Endodermal cell (in vitro differentiated cells): Measurements from ENCODE around the gene SYNDIG1. TPM values are rescaled to one million over a fixed set of nuclear protein-coding genes. Genes with fewer than 3 reads are reported as not detected.

Source experiments
- DNase-seq: peaks from one replicate; pipeline ENCODE4 v3.0.0-alpha.2; 2017
- H3K27ac ChIP-seq: 2 replicates; pipeline ENCODE4 v1.5.1; 2013; ENCODE audit warnings: mild to moderate bottlenecking, low read depth, low read length, moderate library complexity
- H3K27me3 ChIP-seq: 2 replicates; pipeline ENCODE4 v1.6.1; 2013; ENCODE audit warnings: mild to moderate bottlenecking, low read length, moderate library complexity; ENCODE audit not compliant: insufficient read depth, control insufficient read depth, poor library complexity, severe bottlenecking
- H3K36me3 ChIP-seq: 2 replicates; pipeline ENCODE4 v1.7.0; 2013; ENCODE audit warnings: mild to moderate bottlenecking, low read length, moderate library complexity; ENCODE audit not compliant: control insufficient read depth, insufficient read depth
- H3K4me1 ChIP-seq: one replicate; pipeline ENCODE4 v1.7.0; 2013; ENCODE audit warnings: low read length; ENCODE audit not compliant: control insufficient read depth, insufficient read depth
- H3K4me3 ChIP-seq: 2 replicates; pipeline ENCODE4 v1.5.1; 2013; ENCODE audit warnings: mild to moderate bottlenecking, low read length, moderate library complexity
- H3K9ac ChIP-seq: 2 replicates; pipeline ENCODE4 v1.6.1; 2013; ENCODE audit warnings: mild to moderate bottlenecking, low read length, moderate library complexity; ENCODE audit not compliant: poor library complexity, severe bottlenecking; ENCODE audit errors: extremely low read depth
- H3K9me3 ChIP-seq: 2 replicates; pipeline ENCODE4 v1.6.1; 2013; ENCODE audit warnings: mild to moderate bottlenecking, low read length, moderate library complexity; ENCODE audit not compliant: control insufficient read depth
- H3K27ac Mint-ChIP-seq: 2 replicates; pipeline ENCODE4 v1.8.0; 2020; ENCODE audit warnings: mixed read lengths
- H3K27me3 Mint-ChIP-seq: 2 replicates; pipeline ENCODE4 v1.8.0; 2021; ENCODE audit warnings: mild to moderate bottlenecking, mixed read lengths; ENCODE audit not compliant: insufficient read depth
- H3K36me3 Mint-ChIP-seq: 2 replicates; pipeline ENCODE4 v1.8.0; 2020; ENCODE audit warnings: low read depth, mixed read lengths
- H3K4me1 Mint-ChIP-seq: 2 replicates; pipeline ENCODE4 v1.8.0; 2020; ENCODE audit warnings: mixed read lengths
- H3K4me3 Mint-ChIP-seq: 2 replicates; pipeline ENCODE4 v1.8.0; 2020; ENCODE audit warnings: mild to moderate bottlenecking, moderate library complexity, mixed read lengths
- H3K9me3 Mint-ChIP-seq: 2 replicates; pipeline ENCODE4 v1.8.0; 2020; ENCODE audit warnings: mild to moderate bottlenecking, mixed read lengths
- WGBS, 2 experiments: methylation state at CpG; one replicate each; pipeline versions ENCODE4 v1.1.5 to v1.1.7; 2013; ENCODE audit warnings: missing lambda C conversion rate in 2 of 2, mixed read lengths in 1 of 2; ENCODE audit not compliant: insufficient coverage in 1 of 2, insufficient read length in 1 of 2; 5-methylcytosine and 5-hydroxymethylcytosine counted together
- total RNA-seq, 2 donors: library from RNA; stranded (reverse); fragmentation: NEBNext Ultra II Directional in 1 of 2; extraction: Animal tissue kit (Norgen Biotek cat#: 25700) in 1 of 2; gene quantifications; 2 replicates in 1 of 2; 3 replicates in 1 of 2; pipeline ENCODE4 v1.2.1, GENCODE V29; 2021
- TF ChIP-seq, protein P1 (sequence below): fragments of 200-600 bp; sonication (generic); conservative IDR thresholded peaks from 2 replicates; pipeline ENCODE4 v1.5.0; 2021; ENCODE audit warnings: antibody characterized with exemption, mild to moderate bottlenecking

The SYNDIG1 gene
- total RNA-seq, 2 donors from 2014 or later = 5.5 to 6.8 TPM

DNA sequence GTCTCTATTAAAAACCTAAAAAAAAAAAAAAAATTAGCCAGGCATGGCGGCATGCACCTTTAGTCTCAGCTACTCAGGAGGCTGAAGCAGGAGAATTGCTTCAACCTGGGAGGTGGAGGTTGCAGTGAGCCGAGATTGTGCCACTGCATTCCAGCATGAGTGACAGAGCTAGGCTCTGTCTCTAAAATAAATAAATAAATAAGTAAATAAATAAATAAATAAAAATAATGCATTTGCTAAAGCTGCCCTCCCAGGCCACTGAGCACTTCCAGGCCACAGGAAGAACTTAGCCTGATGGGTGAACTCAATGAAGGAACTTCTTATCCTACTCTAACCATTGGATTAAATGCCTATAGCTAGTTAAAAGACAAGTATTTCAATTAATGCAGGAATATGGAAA is 104.9 kb downstream of the SYNDIG1 start:
- H3K27ac ChIP-seq = no peak overlapping the region
- Mint-ChIP-seq H3K9me3 (no peaks in the 10 kb centered on the region), H3K4me3 (no peak overlapping the region), H3K4me1 (no peaks in the 10 kb centered on the region), H3K27ac (no peak overlapping the region), H3K36me3 (no peaks in the 10 kb centered on the region), H3K27me3 (no peaks in the 10 kb centered on the region)
- no peak for DNase-seq
- no peaks in the 10 kb centered on the region for H3K27me3 ChIP-seq
- TF ChIP-seq, protein P1, sequence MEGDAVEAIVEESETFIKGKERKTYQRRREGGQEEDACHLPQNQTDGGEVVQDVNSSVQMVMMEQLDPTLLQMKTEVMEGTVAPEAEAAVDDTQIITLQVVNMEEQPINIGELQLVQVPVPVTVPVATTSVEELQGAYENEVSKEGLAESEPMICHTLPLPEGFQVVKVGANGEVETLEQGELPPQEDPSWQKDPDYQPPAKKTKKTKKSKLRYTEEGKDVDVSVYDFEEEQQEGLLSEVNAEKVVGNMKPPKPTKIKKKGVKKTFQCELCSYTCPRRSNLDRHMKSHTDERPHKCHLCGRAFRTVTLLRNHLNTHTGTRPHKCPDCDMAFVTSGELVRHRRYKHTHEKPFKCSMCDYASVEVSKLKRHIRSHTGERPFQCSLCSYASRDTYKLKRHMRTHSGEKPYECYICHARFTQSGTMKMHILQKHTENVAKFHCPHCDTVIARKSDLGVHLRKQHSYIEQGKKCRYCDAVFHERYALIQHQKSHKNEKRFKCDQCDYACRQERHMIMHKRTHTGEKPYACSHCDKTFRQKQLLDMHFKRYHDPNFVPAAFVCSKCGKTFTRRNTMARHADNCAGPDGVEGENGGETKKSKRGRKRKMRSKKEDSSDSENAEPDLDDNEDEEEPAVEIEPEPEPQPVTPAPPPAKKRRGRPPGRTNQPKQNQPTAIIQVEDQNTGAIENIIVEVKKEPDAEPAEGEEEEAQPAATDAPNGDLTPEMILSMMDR = no peak
- H3K9ac ChIP-seq = no peak overlapping the region
- H3K4me1 ChIP-seq = no peaks in the 10 kb centered on the region
- no peaks in the 10 kb centered on the region for H3K36me3 ChIP-seq
- WGBS, 2 experiments = 87 to 100% methylated on average over 1 to 2 of the region's 2 CpGs
- no peak overlapping the region for H3K4me3 ChIP-seq
- H3K9me3 ChIP-seq = no peaks in the 10 kb centered on the region

DNA sequence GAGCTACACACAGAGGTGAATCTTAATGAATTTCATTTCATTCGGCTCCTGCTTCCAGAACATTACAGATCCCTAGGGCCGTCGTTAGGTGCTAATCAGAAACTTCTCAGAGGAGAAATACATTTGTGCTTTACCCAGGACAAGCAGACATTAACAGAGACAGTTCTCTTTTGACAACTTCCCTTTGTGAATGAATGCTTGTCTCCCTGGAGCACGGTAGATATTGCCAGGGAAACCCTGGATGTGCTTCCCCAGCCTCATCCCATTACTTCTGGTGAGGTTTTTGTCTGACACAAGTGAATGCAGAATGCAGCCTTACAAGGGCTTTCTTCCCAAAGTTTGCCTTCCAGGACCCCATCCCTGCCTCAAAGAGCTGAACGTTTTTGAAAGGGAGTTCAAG is 105.4 kb downstream of the SYNDIG1 start:
- Histone ChIP-seq H3K27me3 (no peaks in the 10 kb centered on the region), H3K9ac (no peak overlapping the region), H3K36me3 (no peaks in the 10 kb centered on the region), H3K4me1 (no peaks in the 10 kb centered on the region), H3K4me3 (no peak overlapping the region), H3K27ac (no peak overlapping the region), H3K9me3 (no peaks in the 10 kb centered on the region)
- H3K27ac Mint-ChIP-seq = no peak overlapping the region
- no peaks in the 10 kb centered on the region for H3K4me1 Mint-ChIP-seq
- no peaks in the 10 kb centered on the region for H3K36me3 Mint-ChIP-seq
- H3K9me3 Mint-ChIP-seq = no peaks in the 10 kb centered on the region
- no peaks in the 10 kb centered on the region for H3K27me3 Mint-ChIP-seq
- 88 to 94% methylated on average over 4 to 5 of the region's 5 CpGs for WGBS, 2 experiments
- TF ChIP-seq, protein P1 = no peak
- DNase-seq = no peak
- H3K4me3 Mint-ChIP-seq = no peak overlapping the region

DNA sequence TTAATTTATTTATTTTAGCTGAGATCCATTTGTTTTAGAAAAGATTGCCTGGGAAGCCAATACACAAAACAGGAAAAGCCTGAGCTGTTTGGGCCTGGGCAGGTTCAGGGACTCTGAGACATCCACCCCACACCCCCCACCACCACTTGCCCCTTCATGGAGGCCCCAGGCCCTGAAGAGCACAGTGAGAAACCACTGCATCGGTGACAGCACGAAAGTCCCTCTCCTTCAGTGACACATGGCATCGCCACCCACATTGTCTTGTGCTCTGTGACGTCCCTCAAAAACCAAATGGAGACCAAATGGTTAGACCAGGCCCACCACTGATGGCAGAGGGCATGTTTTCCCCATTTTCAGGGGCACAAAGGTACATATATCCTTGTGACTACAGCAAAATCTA is 106.4 kb downstream of the SYNDIG1 start:
- no peaks in the 10 kb centered on the region for H3K27me3 Mint-ChIP-seq
- Histone ChIP-seq H3K27me3 (no peaks in the 10 kb centered on the region), H3K9ac (no peak overlapping the region)

More for the DNA sequence above, 106.4 kb downstream of the SYNDIG1 start:
- no peak overlapping the region for H3K4me3 Mint-ChIP-seq
- no peaks in the 10 kb centered on the region for H3K9me3 ChIP-seq
- WGBS, 2 experiments = 92% methylated on average over 4 of the region's 4 CpGs
- H3K27ac ChIP-seq = no peak overlapping the region
- no peak overlapping the region for H3K4me3 ChIP-seq
- H3K4me1 Mint-ChIP-seq = no peaks in the 10 kb centered on the region
- DNase-seq = no peak
- no peak overlapping the region for H3K27ac Mint-ChIP-seq
- TF ChIP-seq, protein P1 = no peak
- H3K36me3 Mint-ChIP-seq = no peaks in the 10 kb centered on the region
- no peaks in the 10 kb centered on the region for H3K9me3 Mint-ChIP-seq
- H3K36me3 ChIP-seq = no peaks in the 10 kb centered on the region
- H3K4me1 ChIP-seq = no peaks in the 10 kb centered on the region
